B cell (primary cell): ENCODE results near the gene NUCB1.

Source experiments
- CTCF ChIP-seq: fragments of 200-600 bp; IDR thresholded peaks from one replicate; pipeline ENCODE4 v1.8.0; 2022; ENCODE audit warnings: antibody characterized with exemption, mild to moderate bottlenecking
- EZH2 ChIP-seq: IDR thresholded peaks from 2 replicates; pipeline ENCODE4 v1.6.1; 2012; ENCODE audit warnings: borderline replicate concordance, low read depth, mild to moderate bottlenecking, moderate library complexity, low read length; ENCODE audit not compliant: insufficient read depth, poor library complexity, severe bottlenecking

GRCh38 chr19:48862827-48863226 is 37.3 kb upstream of the NUCB1 start:
- TF ChIP-seq CTCF (no peak), EZH2 (no peak)
